Endothelial cell of hepatic sinusoid (primary cell): ENCODE measurements around the gene PDE4D.

ENCODE experiments used
- in situ Hi-C: cut with HindIII; loops from 2 replicates; pipeline ENCODE4 v1.10.0; 2017; ENCODE audit warnings: low sequenced_read_pairs

PDE4D gene

DNA sequence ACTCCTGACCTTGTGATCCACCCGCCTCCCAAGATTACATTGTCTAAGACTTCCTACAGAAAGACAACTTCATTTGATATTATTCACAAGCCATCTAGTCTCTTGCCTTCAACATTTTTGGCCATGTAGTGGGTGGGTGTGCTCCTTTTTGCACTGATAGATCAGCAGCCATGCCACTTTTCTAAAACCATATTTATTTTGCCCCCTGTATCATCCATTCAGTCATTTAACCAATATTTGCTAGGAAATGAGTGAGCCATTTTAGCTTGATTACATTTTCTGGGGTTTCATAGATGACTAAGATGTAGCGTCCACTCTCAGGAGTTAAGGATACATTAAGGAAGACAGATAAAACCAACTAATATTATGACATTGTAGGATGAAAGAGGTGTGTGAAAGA, 755.0 kb downstream of the PDE4D start:
- in situ Hi-C loops: no loop called here

DNA sequence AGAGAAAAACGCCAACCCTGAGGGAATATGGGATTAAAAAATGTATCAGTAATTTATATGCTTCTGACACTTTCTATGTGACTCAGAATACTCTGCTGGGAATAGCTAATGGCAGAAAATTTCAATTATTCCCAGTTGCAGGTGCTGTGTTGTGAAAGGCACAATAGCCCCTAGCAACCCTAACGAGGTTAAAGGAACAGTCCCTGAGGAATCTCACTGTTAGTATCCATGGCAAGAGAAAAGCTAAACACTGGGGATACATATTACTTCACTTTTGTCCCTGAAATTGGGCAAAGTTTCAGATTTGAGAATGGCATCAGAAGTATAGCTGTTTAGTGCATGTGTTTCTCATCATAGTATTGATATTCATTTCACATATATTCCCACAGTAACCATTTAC, 755.7 kb downstream of the PDE4D start:
- in situ Hi-C loops: no loop called here

DNA sequence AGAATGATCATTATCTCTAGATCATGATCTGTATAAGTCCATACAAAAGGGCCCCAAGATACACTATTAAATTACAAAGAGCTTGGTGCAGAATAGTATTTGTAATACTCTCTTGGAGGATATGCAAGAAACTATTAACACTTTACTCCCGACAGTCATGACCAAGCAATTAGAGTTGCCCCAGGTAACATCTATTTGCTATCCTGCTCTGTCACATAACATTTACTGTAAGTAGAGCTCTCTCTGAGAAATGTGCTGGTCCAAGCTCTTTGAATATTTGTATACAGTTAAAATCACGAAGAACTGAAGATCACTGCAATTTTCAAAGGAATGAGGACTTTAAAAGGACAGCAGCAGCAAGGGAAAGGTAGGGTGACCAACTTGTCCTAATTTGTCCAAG, 757.0 kb downstream of the PDE4D start:
- in situ Hi-C loops: no loop called here

DNA sequence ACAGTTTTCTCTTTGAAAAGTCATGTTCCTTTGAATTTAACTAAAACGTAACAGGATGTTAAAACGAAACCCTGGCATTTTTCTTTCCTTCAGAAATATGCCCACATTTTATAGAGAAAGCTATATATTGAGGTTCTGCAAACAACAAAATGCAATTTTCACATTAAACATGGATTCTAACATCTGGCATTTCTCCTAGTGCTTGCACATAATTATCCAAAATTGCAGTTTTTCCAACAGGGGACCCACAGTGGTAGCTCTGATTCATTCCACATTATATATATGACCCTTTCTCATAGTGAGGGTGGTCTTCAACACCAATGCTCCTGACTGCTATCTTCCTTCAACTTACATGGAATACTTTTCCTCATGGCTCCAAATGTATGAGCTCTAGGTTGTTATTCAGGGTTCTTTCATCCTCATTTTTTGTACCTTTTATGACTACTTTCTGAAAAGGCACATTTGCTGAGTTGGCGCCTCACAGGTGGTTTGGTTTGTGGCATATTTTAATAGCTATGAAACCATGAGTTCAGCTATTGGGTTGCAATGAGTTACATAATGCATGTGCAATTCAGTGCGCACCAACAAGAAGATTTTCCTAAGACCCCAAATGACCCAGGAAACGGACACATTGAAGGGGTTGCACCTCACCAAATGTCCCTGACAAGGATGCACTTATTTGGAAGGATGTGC, 758.9 kb downstream of the PDE4D start:
- in situ Hi-C loops: no loop called here

DNA sequence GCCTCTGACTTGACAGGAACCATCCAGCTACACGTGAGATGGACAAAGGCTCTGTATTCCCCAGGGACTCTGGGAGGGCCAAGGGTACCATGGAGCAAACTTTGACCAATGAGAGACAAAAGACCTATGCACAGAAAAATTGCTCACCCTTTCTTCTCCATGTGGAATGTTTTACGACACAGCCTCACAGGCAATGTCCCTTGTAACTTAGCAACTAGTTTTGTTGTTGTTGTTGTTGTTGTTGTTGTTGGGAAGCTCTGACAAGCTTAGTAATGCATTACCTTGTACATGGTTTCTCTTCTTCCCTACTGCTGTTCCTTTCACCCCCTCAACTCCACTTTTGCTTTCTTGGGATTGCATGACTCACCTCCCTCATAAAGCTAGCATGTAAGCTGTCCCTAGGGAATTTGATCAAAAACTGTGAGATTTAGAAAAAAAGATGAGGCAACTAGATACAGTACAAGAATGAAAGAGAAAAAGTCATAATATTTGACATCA, 759.7 kb downstream of the PDE4D start:
- in situ Hi-C loops: no loop called here

DNA sequence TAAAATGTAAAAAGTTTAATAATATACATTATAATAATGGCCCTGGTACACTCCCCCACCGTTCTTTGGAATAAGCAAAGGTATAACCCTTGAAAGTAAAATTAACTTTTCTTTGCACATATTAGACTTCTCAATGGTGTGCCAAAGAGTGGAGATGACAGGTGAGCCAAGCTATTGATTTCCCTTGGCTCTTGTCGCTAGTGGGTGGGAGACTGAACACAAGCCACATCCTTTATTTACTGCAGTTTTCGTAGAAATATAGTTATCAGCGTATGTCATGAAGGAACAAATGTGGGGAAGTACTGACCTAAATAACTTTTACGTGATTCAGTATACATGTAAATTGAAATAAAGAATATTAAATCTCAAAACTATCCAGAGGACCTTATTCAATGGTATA, 761.4 kb downstream of the PDE4D start:
- in situ Hi-C loops: no loop called here

DNA sequence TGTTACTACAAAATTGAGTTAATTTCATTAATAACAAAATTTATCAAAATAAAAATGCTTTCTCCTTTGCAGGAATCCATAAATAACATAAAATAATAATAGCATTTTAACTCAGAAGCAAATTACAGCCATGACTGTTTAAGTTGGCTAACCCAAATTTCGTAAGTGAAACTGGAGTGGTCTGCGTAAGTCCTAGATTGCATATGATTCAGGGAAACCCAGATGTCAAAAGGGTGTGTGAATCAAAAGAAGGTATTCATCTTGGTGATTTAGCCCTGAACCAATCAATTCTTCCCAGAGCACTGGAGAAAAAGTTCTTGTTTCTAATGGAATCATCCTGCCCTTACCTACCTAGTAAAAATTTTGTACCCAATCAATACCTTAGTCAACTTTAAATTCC, 763.1 kb downstream of the PDE4D start:
- in situ Hi-C loops: no loop called here

DNA sequence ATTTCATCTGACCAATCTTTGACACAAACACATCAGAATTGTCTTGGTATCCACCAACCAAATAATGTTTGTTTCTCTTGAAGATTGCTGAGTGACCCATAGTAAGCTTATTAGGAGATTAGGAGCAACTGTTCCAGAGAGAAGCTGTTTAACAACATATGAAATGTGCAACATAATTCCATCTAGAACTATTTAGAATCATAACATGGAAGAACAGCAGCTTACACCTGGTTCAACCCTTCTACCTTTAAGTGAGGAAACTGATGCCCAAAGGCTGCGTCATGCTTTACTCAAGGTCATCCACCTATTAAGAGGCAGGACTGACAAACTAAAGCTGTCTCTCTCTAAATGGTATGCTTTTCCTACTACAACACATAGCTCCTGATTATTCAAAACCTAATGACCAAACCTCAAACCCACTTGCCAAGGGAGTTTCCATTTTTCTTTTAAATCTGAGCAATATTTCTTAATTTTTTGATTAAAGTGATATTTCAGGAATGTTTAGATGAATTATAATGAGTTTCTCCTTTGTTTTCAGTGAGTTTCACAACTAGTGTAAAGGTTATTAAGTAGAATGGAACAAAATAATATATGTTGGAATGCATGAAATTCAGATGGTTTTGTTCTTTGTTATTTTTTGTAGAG, 764.8 kb downstream of the PDE4D start:
- in situ Hi-C loops: loop anchor here (5.0 kb wide), 1 partner anchor 71 kb away; no protein-coding TSS in a partner anchor

DNA sequence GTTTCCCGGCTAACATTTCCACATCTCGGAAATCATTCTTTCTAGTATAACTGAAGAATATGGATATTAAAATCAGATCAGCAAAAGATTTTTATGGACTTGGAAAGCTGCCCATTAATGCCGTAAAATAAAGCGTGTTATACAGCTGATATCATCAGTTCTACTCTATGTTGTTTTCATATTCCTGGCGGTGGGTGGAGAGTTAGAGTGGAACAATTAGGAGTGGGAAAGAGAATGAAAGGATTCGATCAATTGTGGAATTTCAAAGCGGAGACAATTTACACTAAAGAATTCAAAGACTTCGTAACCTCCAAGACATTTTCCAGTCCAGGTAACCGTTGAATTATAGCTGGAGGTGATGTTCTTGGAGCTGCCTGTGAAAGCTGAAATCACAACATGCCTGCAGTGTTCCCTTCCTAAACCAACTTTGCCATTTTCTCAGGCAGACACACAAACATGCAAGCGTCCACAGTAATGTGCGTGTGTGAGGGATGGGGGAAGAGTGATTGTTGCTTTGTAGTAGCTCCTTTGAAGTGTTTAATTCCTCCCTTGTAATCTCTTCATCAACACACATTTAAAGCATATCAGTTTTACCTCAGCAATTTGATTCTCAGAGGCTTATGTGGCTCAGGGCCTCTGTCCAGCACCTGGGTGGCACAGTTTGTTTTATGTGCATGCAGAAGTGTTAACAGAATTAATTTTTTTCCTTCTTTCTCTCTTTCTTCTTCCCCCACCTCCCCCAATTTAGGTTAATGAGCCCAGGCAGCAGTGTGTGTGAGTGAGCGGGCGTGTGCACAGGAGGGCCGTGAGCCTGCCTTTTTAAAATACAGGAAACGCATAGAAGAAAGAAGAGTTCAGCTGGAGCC, 766.6 kb downstream of the PDE4D start:
- in situ Hi-C loops: loop anchor here (5.0 kb wide), 1 partner anchor 70 kb away; no protein-coding TSS in a partner anchor

DNA sequence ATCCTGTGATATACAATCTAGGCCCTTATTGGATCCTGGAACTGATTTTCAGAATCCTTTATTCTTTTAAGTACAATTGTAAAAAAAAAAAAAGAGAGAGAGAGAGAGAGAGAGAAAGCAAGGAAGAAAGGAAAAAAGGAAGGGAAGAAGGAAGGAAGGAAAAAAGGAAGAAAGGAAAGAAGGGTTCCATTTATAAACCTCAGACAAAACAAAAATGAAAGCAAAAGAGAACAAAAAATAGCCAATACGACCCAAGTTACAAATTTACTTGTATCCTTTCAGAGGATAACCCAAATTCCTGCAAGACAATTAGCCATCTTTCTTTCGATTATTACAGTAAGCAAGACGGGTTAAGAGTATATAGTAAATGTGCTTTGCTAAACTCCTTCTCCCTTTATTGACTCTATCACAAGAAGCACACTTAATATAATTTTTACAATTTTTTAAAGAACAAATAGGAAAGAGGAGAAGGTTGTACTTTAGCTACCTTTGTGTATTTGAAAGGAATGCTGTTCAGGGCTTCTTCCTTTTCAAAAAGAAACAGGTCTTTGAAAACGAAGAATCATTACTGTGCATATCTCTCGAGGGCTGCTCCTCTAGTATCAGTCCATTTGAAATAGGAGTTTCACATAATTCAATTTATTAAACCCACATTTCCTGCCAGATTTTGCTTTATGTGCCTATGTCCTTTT, 767.4 kb downstream of the PDE4D start:
- in situ Hi-C loops: loop anchor here (5.0 kb wide), 1 partner anchor 69 kb away; no protein-coding TSS in a partner anchor

DNA sequence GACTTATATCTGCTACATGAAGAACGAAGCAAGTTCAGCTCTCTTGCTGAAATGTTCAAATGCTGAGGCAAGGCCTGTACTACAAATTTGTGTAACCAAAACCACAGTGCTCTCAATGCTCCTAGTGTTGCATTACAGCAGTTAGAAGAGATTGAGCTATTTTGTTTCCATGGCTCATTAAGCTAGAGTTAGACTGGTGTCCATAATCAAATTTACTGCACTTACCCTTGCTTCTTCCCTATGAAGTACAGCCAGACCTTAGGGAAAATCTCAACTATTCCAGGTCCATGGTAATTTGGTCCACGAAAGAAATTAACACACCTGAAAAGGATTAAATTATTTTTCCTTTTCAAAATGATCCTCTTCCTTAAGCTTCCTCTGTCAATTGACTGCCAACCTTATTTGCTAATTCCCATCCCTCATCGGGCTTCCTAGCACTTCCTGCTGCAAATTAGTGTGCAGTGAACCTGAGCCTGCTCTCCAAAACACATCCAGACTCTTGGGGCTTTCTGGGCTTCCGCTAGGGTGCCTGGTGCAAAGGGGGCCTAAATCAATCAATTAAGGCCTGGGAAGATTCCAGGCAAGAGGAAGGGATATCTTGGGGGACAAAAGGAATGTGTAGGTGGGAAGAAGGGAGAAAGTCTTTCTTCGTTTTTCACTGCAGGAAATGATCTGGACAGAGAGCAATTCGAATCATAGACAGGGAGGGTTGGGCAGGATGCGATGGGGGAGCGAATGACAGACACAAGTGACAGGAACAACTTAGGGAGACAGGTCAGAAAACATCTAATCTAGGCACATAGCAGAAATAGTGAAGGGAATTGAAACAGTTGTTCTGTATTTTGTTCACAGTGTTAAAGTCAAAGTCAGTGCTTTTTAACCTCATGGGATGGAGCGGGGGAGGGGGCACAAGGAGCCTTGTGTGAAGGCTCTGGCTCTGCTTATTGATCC, 768.2 kb downstream of the PDE4D start:
- in situ Hi-C loops: loop anchor here (5.0 kb wide), 1 partner anchor 68 kb away; no protein-coding TSS in a partner anchor

DNA sequence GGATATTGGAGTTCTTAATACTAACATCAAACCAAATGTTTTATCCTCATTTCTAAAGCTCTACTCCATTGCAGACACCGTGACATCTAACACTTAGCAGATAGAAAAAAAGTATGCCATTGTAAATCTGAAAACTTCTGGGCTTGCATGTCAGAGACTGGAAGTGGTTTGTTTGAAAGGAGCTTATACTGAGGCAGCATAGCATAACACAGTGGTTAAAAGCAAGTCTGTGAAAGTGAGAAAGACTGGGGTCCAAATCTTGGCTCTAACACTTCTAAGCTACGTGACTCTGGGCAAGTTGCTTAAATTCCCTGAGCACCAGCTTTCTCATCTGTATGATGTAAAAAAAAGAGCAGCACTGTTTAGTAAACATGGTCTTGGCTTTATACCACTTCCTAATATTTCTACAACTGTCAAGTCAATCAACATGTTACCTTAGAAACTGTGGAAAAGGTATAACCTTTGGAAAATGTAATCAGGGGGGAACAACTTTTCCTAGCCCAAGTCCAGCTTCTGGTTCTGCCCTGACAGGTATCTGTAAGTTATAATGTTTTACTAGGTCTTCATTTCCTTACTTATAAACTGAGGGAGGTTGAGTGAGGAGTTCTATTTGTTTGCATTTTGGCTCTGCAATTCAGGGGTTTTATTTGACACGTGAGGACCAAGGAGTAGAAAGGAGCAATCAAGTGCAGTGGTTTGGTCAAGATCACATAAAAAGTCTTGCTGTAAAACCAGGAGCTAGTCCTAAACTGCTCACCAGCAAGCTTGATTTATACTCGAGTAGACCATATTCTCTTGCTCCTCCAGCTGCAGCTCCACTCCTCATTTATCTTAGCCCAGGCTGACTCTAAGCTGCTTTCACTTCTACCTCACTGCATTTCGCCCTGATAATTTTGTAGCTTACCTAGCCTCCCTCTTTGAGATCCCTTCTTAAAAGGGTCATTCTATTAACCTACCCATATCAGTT, 769.6 kb downstream of the PDE4D start:
- in situ Hi-C loops: no loop called here

DNA sequence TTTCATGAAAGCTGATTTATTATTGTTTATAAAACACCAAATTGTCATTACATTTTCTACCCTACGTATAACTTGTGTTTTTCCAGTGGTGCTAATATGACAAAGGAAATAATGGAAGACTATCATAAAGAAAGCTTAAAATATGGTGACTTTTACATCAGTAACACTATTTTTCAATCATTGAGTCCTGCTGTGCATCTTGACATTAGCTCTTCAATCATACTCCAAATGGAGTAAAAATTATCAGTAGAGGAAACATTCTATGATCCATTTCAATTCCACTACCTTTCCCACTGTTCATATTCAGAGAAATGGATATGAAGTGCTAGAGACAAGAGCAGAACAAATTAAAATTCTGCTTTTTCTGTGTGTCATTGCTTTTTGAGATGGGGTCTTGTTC, 774.0 kb downstream of the PDE4D start:
- in situ Hi-C loops: no loop called here

DNA sequence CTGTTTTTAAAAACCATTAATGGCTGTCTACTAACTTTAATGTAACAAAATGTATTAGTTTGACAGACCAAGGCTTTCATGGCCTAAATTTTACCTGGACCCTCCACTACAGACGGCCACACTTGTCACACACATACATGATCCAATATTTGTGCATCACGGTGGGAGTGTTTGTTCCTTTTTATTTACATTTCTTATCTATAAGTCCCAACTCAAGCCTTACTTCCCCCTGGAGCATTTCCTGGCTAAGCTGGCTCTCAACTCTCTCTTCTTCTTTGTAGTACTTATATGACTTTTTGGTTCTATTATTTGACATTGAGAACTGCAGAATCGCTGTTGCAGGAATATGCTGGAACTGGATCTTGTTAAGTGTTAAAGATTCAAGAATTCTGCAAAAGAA, 776.2 kb downstream of the PDE4D start:
- in situ Hi-C loops: no loop called here

DNA sequence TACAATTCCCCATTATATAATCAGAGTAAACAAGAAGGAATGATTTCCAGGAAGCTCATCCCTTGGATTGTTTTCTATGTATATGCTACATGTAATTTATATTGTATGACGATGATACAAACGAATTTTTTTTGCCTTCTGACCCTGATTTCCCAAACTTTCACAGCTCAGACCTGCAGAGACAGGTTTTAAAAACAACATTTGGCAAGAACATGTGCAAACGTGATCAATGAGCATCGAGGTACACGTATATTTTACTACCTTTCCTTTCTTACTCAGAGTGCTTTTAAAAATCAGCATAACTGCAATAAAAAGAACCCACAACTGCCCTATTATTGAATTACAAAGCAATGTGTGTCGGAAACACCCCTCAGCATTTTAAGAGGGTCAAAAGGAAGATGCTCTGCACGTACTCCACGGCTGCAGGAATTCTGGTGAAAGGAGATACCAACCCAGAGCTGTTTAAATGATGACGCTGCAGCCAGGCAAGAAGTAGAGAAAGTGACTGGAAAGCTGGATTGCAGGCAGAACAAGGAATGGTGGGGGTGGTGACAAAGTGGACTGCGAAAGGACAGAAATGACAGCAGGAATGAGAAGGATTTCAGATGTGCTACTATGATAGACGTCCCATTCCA, 777.2 kb downstream of the PDE4D start:
- in situ Hi-C loops: no loop called here

DNA sequence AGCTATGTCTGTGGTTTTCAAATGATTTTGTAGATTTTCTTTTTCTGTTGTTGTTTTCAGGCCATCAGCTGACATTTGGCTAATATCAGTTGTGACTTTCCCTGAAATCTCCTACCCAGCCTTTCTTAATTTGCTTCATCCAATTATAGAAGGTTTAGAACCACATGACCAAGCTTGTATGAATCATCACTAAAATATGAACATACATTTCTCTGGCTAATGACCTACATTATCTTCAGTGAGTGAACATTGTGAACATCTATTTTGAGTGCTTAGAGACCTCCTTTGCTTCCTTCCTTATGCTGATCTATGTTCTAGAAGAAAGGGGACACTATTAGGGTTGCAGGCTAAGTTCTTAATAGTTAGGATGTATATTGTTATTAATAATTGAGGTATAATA, 778.2 kb downstream of the PDE4D start:
- in situ Hi-C loops: no loop called here

DNA sequence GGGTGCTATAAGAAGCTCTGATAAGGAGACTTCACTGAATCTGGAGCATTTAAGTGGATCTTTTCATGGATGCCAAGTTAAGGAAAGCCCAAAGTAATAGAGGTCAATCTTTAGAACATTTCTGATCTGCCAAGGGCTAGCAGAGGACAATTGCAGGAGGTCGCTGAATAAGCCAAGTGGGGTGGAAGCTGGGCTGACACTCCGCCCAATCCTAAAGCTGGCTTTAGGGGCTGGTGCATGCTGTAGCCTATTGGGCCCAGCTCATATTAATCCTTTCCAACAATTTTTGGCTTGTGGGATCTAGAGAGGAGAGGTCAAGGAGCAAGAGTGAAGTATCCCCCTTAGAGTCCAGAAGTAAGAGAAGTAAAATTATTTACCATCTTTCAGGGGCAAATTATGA, 784.1 kb downstream of the PDE4D start:
- in situ Hi-C loops: no loop called here

DNA sequence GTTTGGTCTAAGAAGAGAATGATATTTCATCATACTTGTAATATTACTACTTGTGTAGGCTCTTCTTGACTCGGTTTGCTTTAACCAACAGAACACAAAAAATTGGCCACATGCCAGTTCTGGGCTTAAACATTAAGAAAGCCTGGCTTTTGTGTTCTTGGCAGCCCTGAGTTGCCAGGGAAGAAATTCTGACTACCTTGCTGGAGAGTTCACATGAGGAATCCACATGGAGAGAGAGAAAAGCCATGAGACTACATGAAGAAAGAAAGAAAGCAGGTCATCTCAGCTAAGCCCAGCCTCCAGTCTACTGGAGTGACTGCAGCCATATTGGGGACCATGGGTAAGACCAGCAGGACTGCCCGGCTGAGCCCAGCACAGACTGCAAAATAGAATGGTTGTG, 785.8 kb downstream of the PDE4D start:
- in situ Hi-C loops: no loop called here
